ENCODE results near the gene FSTL5.
"Not testable (repeated sequence)": the region's sequence is repeated elsewhere in the genome, so short reads cannot be mapped to it uniquely, and the experiment has no call there.

FSTL5 gene
- 0 reads per million in 2 donors for total RNA-seq

- no peak for DNase-seq
Observed at GRCh38 chr4:162163892-162164759, at the start of gene FSTL5. TSS of gene FSTL5 (minus strand) at chr4:162164000. CDS start at chr4:162111396, 52,604 bp downstream.

- no peak for DNase-seq
Observed at GRCh38 chr4:162209706-162210105, 45.9 kb upstream of the FSTL5 start.

- not testable (repeated sequence) for DNase-seq
Observed at GRCh38 chr4:162203478-162203877, 39.7 kb upstream of the FSTL5 start.

- no peak for DNase-seq
Observed at GRCh38 chr4:162201673-162202072, 37.9 kb upstream of the FSTL5 start.

- DNase-seq = no peak
Observed at GRCh38 chr4:162170509-162170908, 6.7 kb upstream of the FSTL5 start.

GRCh38 chr4:162164906-162165510, 1.2 kb upstream of the FSTL5 start:
- no peak for DNase-seq

GRCh38 chr4:162162672-162163071, 1.1 kb downstream of the FSTL5 start:
- no peak for DNase-seq

- no peak for DNase-seq
Observed at GRCh38 chr4:162157241-162157640, 6.6 kb downstream of the FSTL5 start.

GRCh38 chr4:162154862-162155540, 8.8 kb downstream of the FSTL5 start:
- no peak for DNase-seq

- DNase-seq = no peak
Observed at GRCh38 chr4:162151850-162152249, 11.9 kb downstream of the FSTL5 start.

GRCh38 chr4:162151386-162151785, 12.4 kb downstream of the FSTL5 start:
- no peak for DNase-seq

GRCh38 chr4:162149644-162150043, 14.2 kb downstream of the FSTL5 start:
- no peak for DNase-seq

- DNase-seq = no peak
Observed at GRCh38 chr4:162140051-162140683, 23.6 kb downstream of the FSTL5 start.

- no peak for DNase-seq
Observed at GRCh38 chr4:162139412-162139811, 24.4 kb downstream of the FSTL5 start.

- no peak for DNase-seq
Observed at GRCh38 chr4:162131256-162131655, 32.5 kb downstream of the FSTL5 start.

- no peak for DNase-seq
Observed at GRCh38 chr4:162126729-162127128, 37.1 kb downstream of the FSTL5 start.

- DNase-seq = no peak
Observed at GRCh38 chr4:162117051-162117450, 46.7 kb downstream of the FSTL5 start.

GRCh38 chr4:162116095-162116779, 47.6 kb downstream of the FSTL5 start:
- no peak for DNase-seq

GRCh38 chr4:162115333-162115732, 48.5 kb downstream of the FSTL5 start:
- DNase-seq = no peak

- DNase-seq = no peak
Observed at GRCh38 chr4:162111078-162111477, 52.7 kb downstream of the FSTL5 start.

GRCh38 chr4:162104459-162105124, 59.2 kb downstream of the FSTL5 start:
- no peak for DNase-seq

GRCh38 chr4:162103908-162104307, 59.9 kb downstream of the FSTL5 start:
- not testable (repeated sequence) for DNase-seq

All from T-helper 9 cell (primary cell).